HEK293 (cell line): Measurements from ENCODE around the gene SLC39A13.

ENCODE experiments used
- BCL11B ChIP-seq: fragments of 450-650 bp; formaldehyde crosslinking; IDR thresholded peaks from 2 replicates; pipeline ENCODE4 v1.5.1; 2016; ENCODE audit warnings: low read depth, missing biosample characterization, missing genetic modification characterization
- CTCF ChIP-seq: fragments of 450-650 bp; formaldehyde crosslinking; IDR thresholded peaks from 2 replicates; pipeline ENCODE4 v1.5.1; 2016; ENCODE audit warnings: missing biosample characterization, missing genetic modification characterization
- KLF9 ChIP-seq: fragments of 450-650 bp; formaldehyde crosslinking; IDR thresholded peaks from 2 replicates; pipeline ENCODE4 v1.5.1; 2016; ENCODE audit warnings: missing biosample characterization, missing genetic modification characterization, low read depth
- PRDM10 ChIP-seq: fragments of 450-650 bp; formaldehyde crosslinking; IDR thresholded peaks from 2 replicates; pipeline ENCODE4 v1.5.1; 2016; ENCODE audit warnings: missing biosample characterization, missing genetic modification characterization
- TCF7L2 ChIP-seq: IDR thresholded peaks from 2 replicates; pipeline ENCODE4 v1.6.1; 2011; ENCODE audit warnings: low read depth, mild to moderate bottlenecking, inconsistent platforms, low read length, moderate library complexity, borderline replicate concordance
- ZNF114 ChIP-seq: fragments of 450-650 bp; formaldehyde crosslinking; IDR thresholded peaks from 2 replicates; pipeline ENCODE4 v1.5.0; 2017; ENCODE audit warnings: missing biosample characterization, missing genetic modification characterization
- ZNF133 ChIP-seq: fragments of 450-650 bp; formaldehyde crosslinking; IDR thresholded peaks from 2 replicates; pipeline ENCODE4 v1.5.1; 2016; ENCODE audit warnings: missing biosample characterization, missing genetic modification characterization
- ZNF302 ChIP-seq: fragments of 450-650 bp; formaldehyde crosslinking; IDR thresholded peaks from 2 replicates; pipeline ENCODE4 v1.5.1; 2016; ENCODE audit warnings: missing biosample characterization, missing genetic modification characterization, low read depth
- ZNF747 ChIP-seq: fragments of 450-650 bp; formaldehyde crosslinking; IDR thresholded peaks from 2 replicates; pipeline ENCODE4 v1.5.1; 2016; ENCODE audit warnings: missing biosample characterization, missing genetic modification characterization
- ZXDB ChIP-seq: fragments of 450-650 bp; formaldehyde crosslinking; IDR thresholded peaks from 2 replicates; pipeline ENCODE4 v1.5.1; 2016; ENCODE audit warnings: missing biosample characterization, missing genetic modification characterization
- TF ChIP-seq, protein P1 (sequence below): fragments of 450-650 bp; formaldehyde crosslinking; IDR thresholded peaks from 2 replicates; pipeline ENCODE4 v1.5.1; 2017; ENCODE audit warnings: missing biosample characterization, missing genetic modification characterization
- TF ChIP-seq, protein P2 (sequence below): fragments of 450-650 bp; formaldehyde crosslinking; optimal IDR thresholded peaks from 2 replicates; pipeline ENCODE3; 2016; ENCODE audit warnings: missing biosample characterization, mild to moderate bottlenecking, missing genetic modification characterization

GRCh38 chr11:47442514-47442913, 34.1 kb downstream of the SLC39A13 start:
- no peak for TF ChIP-seq CTCF
- TF ChIP-seq ZNF114 (tag by site-specific recombination): no peak
- no peak for TF ChIP-seq ZNF133 (tag by site-specific recombination)
- no peak for TF ChIP-seq TCF7L2
- TF ChIP-seq, protein P1, sequence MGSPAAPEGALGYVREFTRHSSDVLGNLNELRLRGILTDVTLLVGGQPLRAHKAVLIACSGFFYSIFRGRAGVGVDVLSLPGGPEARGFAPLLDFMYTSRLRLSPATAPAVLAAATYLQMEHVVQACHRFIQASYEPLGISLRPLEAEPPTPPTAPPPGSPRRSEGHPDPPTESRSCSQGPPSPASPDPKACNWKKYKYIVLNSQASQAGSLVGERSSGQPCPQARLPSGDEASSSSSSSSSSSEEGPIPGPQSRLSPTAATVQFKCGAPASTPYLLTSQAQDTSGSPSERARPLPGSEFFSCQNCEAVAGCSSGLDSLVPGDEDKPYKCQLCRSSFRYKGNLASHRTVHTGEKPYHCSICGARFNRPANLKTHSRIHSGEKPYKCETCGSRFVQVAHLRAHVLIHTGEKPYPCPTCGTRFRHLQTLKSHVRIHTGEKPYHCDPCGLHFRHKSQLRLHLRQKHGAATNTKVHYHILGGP: no peak
- TF ChIP-seq, protein P2, sequence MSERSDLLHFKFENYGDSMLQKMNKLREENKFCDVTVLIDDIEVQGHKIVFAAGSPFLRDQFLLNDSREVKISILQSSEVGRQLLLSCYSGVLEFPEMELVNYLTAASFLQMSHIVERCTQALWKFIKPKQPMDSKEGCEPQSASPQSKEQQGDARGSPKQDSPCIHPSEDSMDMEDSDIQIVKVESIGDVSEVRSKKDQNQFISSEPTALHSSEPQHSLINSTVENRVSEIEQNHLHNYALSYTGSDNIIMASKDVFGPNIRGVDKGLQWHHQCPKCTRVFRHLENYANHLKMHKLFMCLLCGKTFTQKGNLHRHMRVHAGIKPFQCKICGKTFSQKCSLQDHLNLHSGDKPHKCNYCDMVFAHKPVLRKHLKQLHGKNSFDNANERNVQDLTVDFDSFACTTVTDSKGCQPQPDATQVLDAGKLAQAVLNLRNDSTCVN: no peak
- no peak for TF ChIP-seq PRDM10 (tag by site-specific recombination)
- no peak for TF ChIP-seq ZNF747 (tag by site-specific recombination)
- TF ChIP-seq BCL11B (tag by site-specific recombination): no peak
- TF ChIP-seq ZNF302: no peak
- no peak for TF ChIP-seq KLF9
- no peak for TF ChIP-seq ZXDB
